Naive thymus-derived CD4-positive, alpha-beta T cell (primary cell): ENCODE results near the gene NRGN. TPM values are rescaled to one million over a fixed set of nuclear protein-coding genes. Genes with fewer than 3 reads are reported as not detected.

Experiments used
- ATAC-seq: fragments of 150-1000 bp; cut with Tn5 transposase; 2 replicates; pipeline ENCODE4 v1.10.0; 2021; ENCODE audit warnings: mild to moderate bottlenecking, moderate library complexity
- CTCF ChIA-PET: fragments of 350-600 bp; sonication (Branson Sonifier 250); formaldehyde crosslinking; loops from one replicate; lab custom pipeline; 2021; ENCODE audit warnings: antibody characterized with exemption; lab: Charles Lee
- POLR2A ChIA-PET: fragments of 350-600 bp; sonication (Branson Sonifier 250); formaldehyde crosslinking; loops from one replicate; lab custom pipeline; 2021; ENCODE audit warnings: antibody characterized with exemption, inconsistent platforms; lab: Charles Lee
- DNase-seq, 9 donors: peaks; one replicate each; pipeline versions ENCODE4 v3.0.0 to v3.0.0-alpha.2; 2020 to 2022; ENCODE audit warnings: mixed read lengths in 1 of 9
- H3K27ac ChIP-seq: one replicate; pipeline ENCODE4 v1.7.0; 2013; ENCODE audit warnings: mild to moderate bottlenecking, low read depth, low read length, moderate library complexity
- H3K27me3 ChIP-seq, 2 donors: one replicate each; pipeline ENCODE4 v1.7.0; 2013; ENCODE audit warnings: low read length in 2 of 2, mild to moderate bottlenecking in 2 of 2, moderate library complexity in 2 of 2; ENCODE audit not compliant: control insufficient read depth in 2 of 2, insufficient read depth in 2 of 2
- H3K36me3 ChIP-seq, 3 experiments: 1 replicate in 2 of 3; 2 replicates in 1 of 3; pipeline ENCODE4 v1.7.0; 2013; ENCODE audit warnings: low read length in 3 of 3, mild to moderate bottlenecking in 3 of 3, moderate library complexity in 1 of 3; ENCODE audit not compliant: insufficient read depth in 3 of 3, control insufficient read depth in 2 of 3
- H3K4me1 ChIP-seq, 2 donors: one replicate each; pipeline ENCODE4 v1.7.0; 2013; ENCODE audit warnings: low read length in 2 of 2, mild to moderate bottlenecking in 2 of 2, moderate library complexity in 1 of 2; ENCODE audit not compliant: control insufficient read depth in 2 of 2, insufficient read depth in 2 of 2
- H3K4me3 ChIP-seq: 2 replicates; pipeline ENCODE4 v1.7.0; 2013; ENCODE audit warnings: mild to moderate bottlenecking, low read length
- H3K9me3 ChIP-seq, 3 experiments: 1 replicate in 2 of 3; 2 replicates in 1 of 3; pipeline ENCODE4 v1.7.0; 2013; ENCODE audit warnings: low read length in 3 of 3; ENCODE audit not compliant: control insufficient read depth in 2 of 3
- H3K27ac Mint-ChIP-seq, 9 donors: one replicate each; pipeline ENCODE4 v1.8.0; 2020 to 2022; ENCODE audit warnings: mixed read lengths in 9 of 9, mild to moderate bottlenecking in 8 of 9, moderate library complexity in 5 of 9, inconsistent platforms in 2 of 9
- H3K27me3 Mint-ChIP-seq, 5 donors: one replicate each; pipeline ENCODE4 v1.8.0; 2021 to 2022; ENCODE audit warnings: mixed read lengths in 5 of 5, mild to moderate bottlenecking in 1 of 5
- H3K36me3 Mint-ChIP-seq, 5 donors: one replicate each; pipeline ENCODE4 v1.8.0; 2020 to 2022; ENCODE audit warnings: mixed read lengths in 5 of 5, mild to moderate bottlenecking in 3 of 5, inconsistent platforms in 1 of 5
- H3K4me1 Mint-ChIP-seq, 7 donors: one replicate each; pipeline ENCODE4 v1.8.0; 2020 to 2022; ENCODE audit warnings: mixed read lengths in 7 of 7, mild to moderate bottlenecking in 3 of 7, inconsistent platforms in 1 of 7
- H3K4me3 Mint-ChIP-seq, 10 donors: one replicate each; pipeline ENCODE4 v1.8.0; 2020 to 2022; ENCODE audit warnings: mild to moderate bottlenecking in 10 of 10, mixed read lengths in 10 of 10, moderate library complexity in 6 of 10, inconsistent platforms in 2 of 10
- H3K9me3 Mint-ChIP-seq, 11 donors: one replicate each; pipeline ENCODE4 v1.8.0; 2020 to 2022; ENCODE audit warnings: mixed read lengths in 11 of 11, mild to moderate bottlenecking in 4 of 11, inconsistent platforms in 1 of 11, moderate library complexity in 1 of 11
- intact Hi-C, 2 donors: fragments of 100-400 bp; cut with micrococcal nuclease; formaldehyde crosslinking; loops; one replicate each; pipeline ENCODE4 v1.15.1; 2023
- polyA plus RNA-seq, 2 donors: library from polyadenylated mRNA; unstranded; fragments of 300-500 nt; fragmentation: Illumina TruSeq; gene quantifications; one replicate each; pipeline ENCODE4 v1.2.3, GENCODE V29; 2021
- total RNA-seq, 6 experiments: library from RNA in 5 of 6; stranded (reverse) in 5 of 6; gene quantifications; 1 replicate in 5 of 6; 2 replicates in 1 of 6; pipeline ENCODE4 v1.2.3 and lab custom pipeline; 2021 to 2026

Gene NRGN
- total and polyA plus RNA-seq, 7 experiments from 2014 or later, result 1.2 to 48.7 (median 4.9) TPM; not detected in 2

- CTCF ChIA-PET, result interaction anchor here (0.6 to 7.1 kb wide), 5 partner anchors 8 to 91 kb away, joined by 3 to 110 read pairs (median 7); partner anchors contain the start of gene VSIG2
- H3K27me3 Mint-ChIP-seq, result peaks cover 35 to 60% (median 53%) of the 10 kb centered on the region in 5 donors
- peak overlapping the region; percentile 23 to 98 (median 68) for H3K4me3 Mint-ChIP-seq
- no peaks in the 10 kb centered on the region for H3K36me3 Mint-ChIP-seq
- Histone ChIP-seq H3K27me3 (peaks cover 7 to 16% of the 10 kb centered on the region in 2 donors), H3K9me3 (no peaks in the 10 kb centered on the region), H3K4me3 (no peak overlapping the region), H3K36me3 (no peaks in the 10 kb centered on the region), H3K4me1 (peaks cover 8 to 31% of the 10 kb centered on the region in 2 donors), H3K27ac (no peak overlapping the region)
- H3K27ac Mint-ChIP-seq, result no peak overlapping the region
- H3K4me1 Mint-ChIP-seq, result peaks cover 6 to 44% (median 24%) of the 10 kb centered on the region in 7 donors
- DNase-seq, result no peak
- H3K9me3 Mint-ChIP-seq, result peaks cover 0 to 1% (median 0%) of the 10 kb centered on the region in 11 donors
- intact Hi-C loops, result loop anchor here (5.0 kb wide), 3 partner anchors 191 to 381 kb away; partner anchors contain the start of gene CCDC15 (in 1 of the 2)
- no peak for ATAC-seq
- POLR2A ChIA-PET, result interaction anchor here (0.9 to 5.1 kb wide), 7 partner anchors 9 to 91 kb away, joined by 3 to 54 read pairs (median 9); partner anchors contain the start of genes MSANTD2, SIAE, SPA17 and VSIG2
These were observed 21.1 kb downstream of the NRGN start for GRCh38 chr11:124760806-124761205.

GRCh38 chr11:124761301-124762104 lies 21.8 kb downstream of the NRGN start:
- Mint-ChIP-seq H3K9me3 (peaks cover 0 to 1% (median 0%) of the 10 kb centered on the region in 11 donors), H3K27ac (peak overlapping the region in 1 of 9 donors; percentile 19), H3K4me1 (peaks cover 6 to 44% (median 24%) of the 10 kb centered on the region in 7 donors), H3K36me3 (peaks cover 0 to 4% (median 0%) of the 10 kb centered on the region in 5 donors), H3K4me3 (peak overlapping the region; percentile 56 to 98 (median 74)), H3K27me3 (peaks cover 28 to 54% (median 46%) of the 10 kb centered on the region in 5 donors)
- H3K36me3 ChIP-seq, result no peaks in the 10 kb centered on the region
- no peak for ATAC-seq
- ChIA-PET CTCF (interaction anchor here (0.8 to 7.1 kb wide), 6 partner anchors 8 to 117 kb away, joined by 3 to 110 read pairs (median 6); no protein-coding TSS in a partner anchor), POLR2A (interaction anchor here (0.6 to 5.1 kb wide), 11 partner anchors 8 to 91 kb away, joined by 3 to 54 read pairs (median 9); partner anchors contain the start of genes MSANTD2, SIAE, SPA17 and VSIG2)
- intact Hi-C loops, result loop anchor here (1.0 to 5.0 kb wide), 8 partner anchors 15 to 381 kb away; partner anchors contain the start of genes CCDC15 (in 2 of the 2) and MSANTD2 (in 1 of the 2)
- no peaks in the 10 kb centered on the region for H3K9me3 ChIP-seq
- H3K27ac ChIP-seq, result no peak overlapping the region
- H3K4me3 ChIP-seq, result peak overlapping the region; percentile 87
- H3K4me1 ChIP-seq, result peaks cover 8 to 31% of the 10 kb centered on the region in 2 donors
- peaks cover 7 to 16% of the 10 kb centered on the region in 2 donors for H3K27me3 ChIP-seq
- DNase-seq, result no peak

- ATAC-seq (peak; percentile 77), DNase-seq (peak in 8 of 9 donors; percentile 49 to 75 (median 56))
- H3K9me3 ChIP-seq, result no peaks in the 10 kb centered on the region
- H3K4me3 Mint-ChIP-seq, result peak within 1 kb of the TSS; percentile 87 to 99 (median 94)
- H3K27me3 ChIP-seq, result peaks cover 7 to 16% of the 10 kb centered on the region in 2 donors
- H3K36me3 ChIP-seq, result peaks cover 0 to 4% (median 0%) of the 10 kb centered on the region in 3 experiments
- CTCF ChIA-PET, result interaction anchor here (0.6 to 7.1 kb wide), 8 partner anchors 9 to 118 kb away, joined by 3 to 110 read pairs (median 7); partner anchors contain the start of genes SIAE and SPA17
- H3K27me3 Mint-ChIP-seq, result peaks cover 23 to 47% (median 39%) of the 10 kb centered on the region in 5 donors
- H3K4me1 ChIP-seq, result peaks cover 8 to 31% of the 10 kb centered on the region in 2 donors
- POLR2A ChIA-PET, result interaction anchor here (1.0 to 5.1 kb wide), 9 partner anchors 10 to 92 kb away, joined by 3 to 54 read pairs (median 8); partner anchors contain the start of genes MSANTD2, SIAE, SPA17 and VSIG2
- H3K27ac ChIP-seq, result peak within 1 kb of the TSS; percentile 26
- H3K27ac Mint-ChIP-seq, result peak within 1 kb of the TSS; percentile 24 to 92 (median 72)
- H3K36me3 Mint-ChIP-seq, result peaks cover 0 to 4% (median 3%) of the 10 kb centered on the region in 5 donors
- peaks cover 6 to 40% (median 24%) of the 10 kb centered on the region in 7 donors for H3K4me1 Mint-ChIP-seq
- H3K4me3 ChIP-seq, result peak within 1 kb of the TSS; percentile 87
- intact Hi-C loops, result loop anchor here (1.0 to 5.0 kb wide), 8 partner anchors 16 to 380 kb away; partner anchors contain the start of genes CCDC15 (in 2 of the 2) and MSANTD2 (in 1 of the 2)
- H3K9me3 Mint-ChIP-seq, result peaks cover 0 to 1% (median 0%) of the 10 kb centered on the region in 11 donors
These were observed 22.4 kb downstream of the NRGN start, which contains the start of gene ESAM for GRCh38 chr11:124762105-124762623. Gene ESAM, minus strand, starts transcription at chr11:124762290. Its CDS starts 136 bp downstream, at chr11:124762154.

GRCh38 chr11:124762624-124763155 lies 22.9 kb downstream of the NRGN start:
- Mint-ChIP-seq H3K4me1 (peaks cover 6 to 40% (median 24%) of the 10 kb centered on the region in 7 donors), H3K4me3 (peak overlapping the region; percentile 87 to 99 (median 94)), H3K36me3 (peaks cover 0 to 4% (median 3%) of the 10 kb centered on the region in 5 donors), H3K9me3 (peaks cover 0 to 1% (median 0%) of the 10 kb centered on the region in 11 donors), H3K27ac (peak overlapping the region in 7 of 9 donors; percentile 24 to 92 (median 72)), H3K27me3 (peaks cover 18 to 42% (median 34%) of the 10 kb centered on the region in 5 donors)
- ATAC-seq, result peak; percentile 31
- no peaks in the 10 kb centered on the region for H3K9me3 ChIP-seq
- ChIA-PET POLR2A (interaction anchor here (0.9 to 5.1 kb wide), 9 partner anchors 10 to 93 kb away, joined by 3 to 54 read pairs (median 7); partner anchors contain the start of genes MSANTD2, SIAE, SPA17 and VSIG2), CTCF (interaction anchor here (0.6 to 7.1 kb wide), 18 partner anchors 9 to 120 kb away, joined by 3 to 110 read pairs (median 6); partner anchors contain the start of genes MSANTD2, SIAE and SPA17)
- H3K4me1 ChIP-seq, result peaks cover 8 to 31% of the 10 kb centered on the region in 2 donors
- H3K27ac ChIP-seq, result peak overlapping the region; percentile 26
- peak overlapping the region; percentile 87 for H3K4me3 ChIP-seq
- H3K27me3 ChIP-seq, result peaks cover 7 to 16% of the 10 kb centered on the region in 2 donors
- peak in 1 of 9 donors; percentile 42 for DNase-seq
- intact Hi-C loops, result loop anchor here (1.0 to 5.0 kb wide), 14 partner anchors 16 to 380 kb away; partner anchors contain the start of genes CCDC15 (in 2 of the 2), MSANTD2 (in 2 of the 2), SIAE (in 1 of the 2) and SPA17 (in 1 of the 2)
- peaks cover 0 to 9% (median 0%) of the 10 kb centered on the region in 3 experiments for H3K36me3 ChIP-seq

GRCh38 chr11:124763156-124763947 lies 23.6 kb downstream of the NRGN start:
- DNase-seq (peak; percentile 73 to 87 (median 83)), ATAC-seq (peak; percentile 71)
- Mint-ChIP-seq H3K36me3 (peaks cover 0 to 4% (median 3%) of the 10 kb centered on the region in 5 donors), H3K4me1 (peaks cover 4 to 37% (median 20%) of the 10 kb centered on the region in 7 donors), H3K27me3 (peaks cover 12 to 35% (median 27%) of the 10 kb centered on the region in 5 donors), H3K27ac (peak overlapping the region; percentile 24 to 92 (median 72)), H3K4me3 (peak overlapping the region; percentile 87 to 99 (median 94)), H3K9me3 (peaks cover 0 to 1% (median 0%) of the 10 kb centered on the region in 11 donors)
- Histone ChIP-seq H3K27ac (no peak overlapping the region), H3K27me3 (peaks cover 7 to 16% of the 10 kb centered on the region in 2 donors), H3K4me3 (peak overlapping the region; percentile 87), H3K9me3 (no peaks in the 10 kb centered on the region), H3K4me1 (peaks cover 8 to 28% of the 10 kb centered on the region in 2 donors), H3K36me3 (peaks cover 0 to 11% (median 0%) of the 10 kb centered on the region in 3 experiments)
- intact Hi-C loops, result loop anchor here (1.0 to 5.0 kb wide), 14 partner anchors 17 to 379 kb away; partner anchors contain the start of genes CCDC15 (in 2 of the 2), MSANTD2 (in 1 of the 2), SIAE (in 1 of the 2) and SPA17 (in 1 of the 2)
- CTCF ChIA-PET, result interaction anchor here (0.6 to 7.1 kb wide), 28 partner anchors 10 to 143 kb away, joined by 3 to 110 read pairs (median 5); partner anchors contain the start of genes MSANTD2, SIAE and SPA17
- POLR2A ChIA-PET, result interaction anchor here (0.6 to 5.1 kb wide), 12 partner anchors 10 to 191 kb away, joined by 3 to 54 read pairs (median 4); partner anchors contain the start of genes CCDC15, MSANTD2, SIAE and SPA17
